Panc1 (cell line): ENCODE results near the gene TOMM70. TPM values are rescaled to one million over a fixed set of nuclear protein-coding genes. Genes with fewer than 3 reads are reported as not detected.

Experiments used
- ATAC-seq: fragments of 200-7000 bp; cut with Tn5 transposase; 2 replicates; pipeline ENCODE4 v1.9.1; 2020; ENCODE audit warnings: mild to moderate bottlenecking, moderate library complexity
- BruUV-seq: library from RNA; stranded (reverse); fragments of 400-500 nt; replicated peaks from 2 replicates; lab custom pipeline; 2021; lab: Mats Ljungman, UMichigan
- CTCF ChIA-PET: fragments of 300-600 bp; sonication (Branson Sonifier 250); formaldehyde crosslinking; loops from one replicate; lab custom pipeline; 2022; ENCODE audit warnings: antibody characterized with exemption; lab: Charles Lee
- POLR2A ChIA-PET: fragments of 300-600 bp; sonication (Branson Sonifier 250); formaldehyde crosslinking; loops from one replicate; lab custom pipeline; 2022; ENCODE audit warnings: antibody characterized with exemption; lab: Charles Lee
- DNase-seq: peaks from one replicate; pipeline ENCODE4 v3.0.0-alpha.2; 2010; ENCODE audit warnings: low read depth, low spot score
- H3K27ac ChIP-seq: 2 replicates; pipeline ENCODE4 v1.5.1; 2011; ENCODE audit warnings: mild to moderate bottlenecking, low read length, inconsistent platforms
- H3K27me3 ChIP-seq: fragments of 200-500 bp; sonication (Bioruptor generic); 2 replicates; pipeline ENCODE4 v1.6.0; 2014; ENCODE audit warnings: low read length, inconsistent platforms; ENCODE audit not compliant: control insufficient read depth, insufficient read depth
- H3K36me3 ChIP-seq: fragments of 200-500 bp; sonication (Bioruptor generic); 2 replicates; pipeline ENCODE4 v1.5.1; 2014; ENCODE audit warnings: inconsistent platforms, mild to moderate bottlenecking, low read length, moderate library complexity; ENCODE audit not compliant: control insufficient read depth, insufficient read depth
- H3K4me1 ChIP-seq: 2 replicates; pipeline ENCODE4 v1.5.1; 2011; ENCODE audit warnings: inconsistent platforms, mild to moderate bottlenecking, low read length, moderate library complexity; ENCODE audit not compliant: control insufficient read depth, insufficient read depth
- H3K4me3 ChIP-seq, 2 experiments: 2 replicates each; pipeline ENCODE4 v1.5.1; 2011 to 2012; ENCODE audit warnings: low read depth in 2 of 2, low read length in 2 of 2, mild to moderate bottlenecking in 2 of 2, inconsistent platforms in 1 of 2, moderate library complexity in 1 of 2
- H3K9me3 ChIP-seq: fragments of 200-500 bp; sonication (Bioruptor generic); 2 replicates; pipeline ENCODE4 v1.5.1; 2014; ENCODE audit warnings: low read depth, mild to moderate bottlenecking, inconsistent platforms, low read length, moderate library complexity; ENCODE audit not compliant: control insufficient read depth, insufficient read depth
- POLR2AphosphoS5 ChIP-seq: IDR thresholded peaks from 2 replicates; pipeline ENCODE4 v1.6.1; 2012; ENCODE audit warnings: mild to moderate bottlenecking, low read depth, low read length, moderate library complexity
- REST ChIP-seq, 2 experiments: IDR thresholded peaks; 2 replicates each; pipeline ENCODE4 v1.6.1; 2011 to 2012; ENCODE audit warnings: low read depth in 2 of 2, control low read depth in 1 of 2, low read length in 1 of 2, mild to moderate bottlenecking in 1 of 2, moderate library complexity in 1 of 2; ENCODE audit not compliant: insufficient read depth in 1 of 2
- SIN3A ChIP-seq: IDR thresholded peaks from 2 replicates; pipeline ENCODE4 v1.6.1; 2012; ENCODE audit warnings: low read depth, mild to moderate bottlenecking, low read length, moderate library complexity, borderline replicate concordance; ENCODE audit not compliant: insufficient read depth
- TCF7L2 ChIP-seq: IDR thresholded peaks from 2 replicates; pipeline ENCODE4 v1.6.1; 2011; ENCODE audit warnings: mild to moderate bottlenecking, low read depth, low read length, inconsistent platforms
- in situ Hi-C: cut with HindIII; loops from 2 replicates; pipeline ENCODE4 v1.10.0; 2016; ENCODE audit warnings: low sequenced_read_pairs, low pct_unique_long_range_greater_than_20kb
- intact Hi-C: fragments of 100-400 bp; cut with micrococcal nuclease; formaldehyde crosslinking; loops from one replicate; pipeline ENCODE4 v1.10.0; 2022; ENCODE audit not compliant: unreplicated experiment
- total RNA-seq: library from RNA; stranded (reverse); gene quantifications from one replicate; pipeline ENCODE4 v1.2.1, GENCODE V29; 2021; ENCODE audit not compliant: unreplicated experiment
- TF ChIP-seq, protein P1 (sequence below): fragments of 450-650 bp; IDR thresholded peaks from 2 replicates; pipeline ENCODE4 v1.5.1; 2017; ENCODE audit warnings: mild to moderate bottlenecking

TOMM70 gene
- total RNA-seq, 1 experiment from 2014 or later = 55.7 TPM

GRCh38 chr3:100413613-100414012 is 12.7 kb upstream of the TOMM70 start:
- ATAC-seq = no peak
- no peak overlapping the region for H3K27ac ChIP-seq
- in situ Hi-C loops (no loop called here), intact Hi-C loops (no loop called here)
- ChIA-PET POLR2A (no interaction called here), CTCF (no interaction called here)
- no peaks in the 10 kb centered on the region for H3K4me1 ChIP-seq
- TF ChIP-seq REST (IDR thresholded peaks at IDR 0.05; ENCODE audit: insufficient read depth in 1 of 2, low read depth in 2 of 2, low read length in 1 of 2) (no peak), POLR2AphosphoS5 (no peak), SIN3A (no peak)
- no peaks in the 10 kb centered on the region for H3K9me3 ChIP-seq
- DNase-seq = no peak
- H3K4me3 ChIP-seq = no peak overlapping the region
- BruUV-seq = no TSS peak
- H3K27me3 ChIP-seq = no peaks in the 10 kb centered on the region
- no peaks in the 10 kb centered on the region for H3K36me3 ChIP-seq

GRCh38 chr3:100412912-100413590 is 12.2 kb upstream of the TOMM70 start:
- intact Hi-C loops = no loop called here
- BruUV-seq = no TSS peak
- Histone ChIP-seq H3K9me3 (no peaks in the 10 kb centered on the region), H3K27me3 (no peaks in the 10 kb centered on the region), H3K4me1 (no peaks in the 10 kb centered on the region), H3K4me3 (no peak overlapping the region), H3K36me3 (no peaks in the 10 kb centered on the region), H3K27ac (no peak overlapping the region)
- ChIA-PET CTCF (no interaction called here), POLR2A (no interaction called here)
- DNase-seq (no peak), ATAC-seq (no peak)
- no peak for TF ChIP-seq SIN3A
- TF ChIP-seq, protein P1, sequence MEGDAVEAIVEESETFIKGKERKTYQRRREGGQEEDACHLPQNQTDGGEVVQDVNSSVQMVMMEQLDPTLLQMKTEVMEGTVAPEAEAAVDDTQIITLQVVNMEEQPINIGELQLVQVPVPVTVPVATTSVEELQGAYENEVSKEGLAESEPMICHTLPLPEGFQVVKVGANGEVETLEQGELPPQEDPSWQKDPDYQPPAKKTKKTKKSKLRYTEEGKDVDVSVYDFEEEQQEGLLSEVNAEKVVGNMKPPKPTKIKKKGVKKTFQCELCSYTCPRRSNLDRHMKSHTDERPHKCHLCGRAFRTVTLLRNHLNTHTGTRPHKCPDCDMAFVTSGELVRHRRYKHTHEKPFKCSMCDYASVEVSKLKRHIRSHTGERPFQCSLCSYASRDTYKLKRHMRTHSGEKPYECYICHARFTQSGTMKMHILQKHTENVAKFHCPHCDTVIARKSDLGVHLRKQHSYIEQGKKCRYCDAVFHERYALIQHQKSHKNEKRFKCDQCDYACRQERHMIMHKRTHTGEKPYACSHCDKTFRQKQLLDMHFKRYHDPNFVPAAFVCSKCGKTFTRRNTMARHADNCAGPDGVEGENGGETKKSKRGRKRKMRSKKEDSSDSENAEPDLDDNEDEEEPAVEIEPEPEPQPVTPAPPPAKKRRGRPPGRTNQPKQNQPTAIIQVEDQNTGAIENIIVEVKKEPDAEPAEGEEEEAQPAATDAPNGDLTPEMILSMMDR = no peak
- TF ChIP-seq POLR2AphosphoS5 = no peak
- TF ChIP-seq TCF7L2 = no peak
- no peak for TF ChIP-seq REST (IDR thresholded peaks at IDR 0.05; ENCODE audit: insufficient read depth in 1 of 2, low read depth in 2 of 2, low read length in 1 of 2)
- in situ Hi-C loops = no loop called here
